HepG2 (cell line): Measurements from ENCODE around the gene UAP1L1. TPM values are rescaled to one million over a fixed set of nuclear protein-coding genes. Genes with fewer than 3 reads are reported as not detected.
A peak's percentile ranks its signal among the peaks of the same experiment; 100 is the strongest.

Experiments
- ASH2L ChIP-seq: fragments of 300-600, 200-600 bp; sonication (generic); IDR thresholded peaks from 2 replicates; pipeline ENCODE4 v1.7.0; 2017; ENCODE audit warnings: low read depth, mild to moderate bottlenecking, moderate library complexity, mixed read lengths, low read length; ENCODE audit not compliant: insufficient read length
- FLYWCH1 ChIP-seq: sonication (generic); formaldehyde crosslinking; IDR thresholded peaks from 2 replicates; pipeline ENCODE4 v1.8.1; 2023; ENCODE audit warnings: mild to moderate bottlenecking, missing genetic modification reagents
- GATAD1 ChIP-seq: IDR thresholded peaks from 2 replicates; pipeline ENCODE4 v1.6.1; 2016; ENCODE audit warnings: missing genetic modification reagents, missing compliant biosample characterization
- HNF4A ChIP-seq: sonication (generic); formaldehyde crosslinking; IDR thresholded peaks from 2 replicates; pipeline ENCODE4 v1.4.0; 2020; ENCODE audit warnings: missing genetic modification reagents
- MEIS1 ChIP-seq: sonication (generic); formaldehyde crosslinking; IDR thresholded peaks from 2 replicates; pipeline ENCODE4 v1.9.0; 2021; ENCODE audit warnings: mild to moderate bottlenecking, missing genetic modification reagents, moderate library complexity, borderline replicate concordance
- RFXAP ChIP-seq: sonication (generic); formaldehyde crosslinking; IDR thresholded peaks from 2 replicates; pipeline ENCODE4 v1.4.0; 2020; ENCODE audit warnings: missing genetic modification reagents, borderline replicate concordance
- ZNF589 ChIP-seq: sonication (generic); formaldehyde crosslinking; conservative IDR thresholded peaks from 2 replicates; pipeline ENCODE4 v1.8.0; 2022; ENCODE audit warnings: mild to moderate bottlenecking, moderate library complexity, missing genetic modification reagents
- ZNF605 ChIP-seq: sonication (generic); formaldehyde crosslinking; IDR thresholded peaks from 2 replicates; pipeline ENCODE4 v1.8.0; 2022; ENCODE audit warnings: mild to moderate bottlenecking, missing genetic modification reagents
- polyA plus RNA-seq, 8 experiments: library from polyadenylated mRNA; depleted of rRNA in 3 of 8; stranded (reverse) in 7 of 8; unstranded in 1 of 8; fragments of >200 nt; fragmentation: Illumina TruSeq in 4 of 8; extraction: Trizol in 4 of 8; gene quantifications; 2 replicates each; pipeline versions ENCODE4 v1.2.1 to v1.2.3, GENCODE V29; 2011 to 2016; ENCODE audit warnings: low read depth in 4 of 8, missing spikeins in 1 of 8, mixed read lengths in 1 of 8; ENCODE audit not compliant: insufficient read depth in 1 of 8
- total RNA-seq, 5 experiments: library from RNA; depleted of rRNA; stranded (reverse); fragments of >200 nt; fragmentation: Illumina TruSeq; extraction: Trizol; gene quantifications; 2 replicates each; pipeline ENCODE4 v1.2.3, GENCODE V29; 2016; ENCODE audit warnings: low read depth in 1 of 5
- TF ChIP-seq, protein P1 (sequence below): sonication (generic); formaldehyde crosslinking; IDR thresholded peaks from 2 replicates; pipeline ENCODE4 v1.4.0; 2020; ENCODE audit warnings: missing genetic modification reagents, borderline replicate concordance
- TF ChIP-seq, protein P2 (sequence below): sonication (generic); formaldehyde crosslinking; conservative IDR thresholded peaks from 2 replicates; pipeline ENCODE4 v1.4.0; 2020; ENCODE audit warnings: missing genetic modification reagents
- TF ChIP-seq, protein P3 (sequence below): sonication (generic); formaldehyde crosslinking; IDR thresholded peaks from 2 replicates; pipeline ENCODE4 v1.8.1; 2023; ENCODE audit warnings: mild to moderate bottlenecking, missing genetic modification reagents, borderline replicate concordance
- TF ChIP-seq, protein P4 (sequence below): sonication (generic); formaldehyde crosslinking; IDR thresholded peaks from 2 replicates; pipeline ENCODE4 v1.4.0; 2020; ENCODE audit warnings: mild to moderate bottlenecking, missing genetic modification reagents
- TF ChIP-seq, protein P5 (sequence below): sonication (generic); formaldehyde crosslinking; IDR thresholded peaks from 2 replicates; pipeline ENCODE4 v1.8.1; 2023; ENCODE audit warnings: missing genetic modification reagents, mild to moderate bottlenecking, borderline replicate concordance
- TF ChIP-seq, protein P6 (sequence below): sonication (generic); formaldehyde crosslinking; IDR thresholded peaks from 2 replicates; pipeline ENCODE4 v1.4.0; 2020; ENCODE audit warnings: mild to moderate bottlenecking, missing genetic modification reagents

UAP1L1 gene
- total and polyA plus RNA-seq, 2 of the 13 experiments (the other 11 are each of a cell fraction or from before 2014, with no cell fraction given): 5.4 to 6.4 TPM

DNA sequence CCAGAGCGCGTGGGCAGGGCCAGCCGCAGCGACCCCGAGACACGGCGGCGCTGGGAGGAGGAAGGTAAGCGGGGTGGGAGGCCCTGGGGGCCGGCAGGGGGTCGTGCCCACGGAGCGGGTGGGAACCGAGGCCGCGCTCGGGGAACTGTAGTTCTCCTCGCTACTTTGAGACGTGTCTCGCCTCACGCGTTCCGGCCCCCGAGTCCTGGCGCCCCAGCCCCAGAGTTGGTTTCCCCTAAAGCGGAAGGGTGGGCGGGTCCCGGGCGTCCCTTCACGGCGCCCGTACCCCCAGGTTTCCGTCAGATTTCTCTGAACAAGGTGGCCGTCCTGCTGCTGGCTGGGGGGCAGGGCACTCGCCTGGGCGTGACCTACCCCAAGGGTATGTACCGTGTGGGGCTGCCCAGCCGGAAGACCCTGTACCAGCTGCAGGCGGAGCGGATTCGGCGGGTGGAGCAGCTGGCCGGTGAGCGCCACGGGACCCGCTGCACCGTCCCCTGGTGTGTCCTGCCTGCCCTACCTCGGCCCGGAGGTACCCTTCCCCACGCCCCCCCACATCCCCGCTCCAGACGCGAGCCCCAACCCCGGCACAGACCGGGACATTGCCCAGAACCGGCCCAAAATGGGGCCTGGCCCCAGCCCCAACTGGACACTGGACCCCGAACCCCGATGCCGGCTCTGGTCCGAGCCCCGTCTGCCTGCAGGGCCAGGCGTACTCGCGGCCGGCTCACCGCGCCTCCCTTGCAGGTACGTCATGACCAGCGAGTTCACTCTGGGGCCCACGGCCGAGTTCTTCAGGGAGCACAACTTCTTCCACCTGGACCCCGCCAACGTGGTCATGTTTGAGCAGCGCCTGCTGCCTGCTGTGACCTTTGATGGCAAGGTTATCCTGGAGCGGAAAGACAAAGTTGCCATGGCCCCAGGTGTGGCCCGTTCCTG, 709 bp downstream of the UAP1L1 start (continued):
- TF ChIP-seq, protein P1, sequence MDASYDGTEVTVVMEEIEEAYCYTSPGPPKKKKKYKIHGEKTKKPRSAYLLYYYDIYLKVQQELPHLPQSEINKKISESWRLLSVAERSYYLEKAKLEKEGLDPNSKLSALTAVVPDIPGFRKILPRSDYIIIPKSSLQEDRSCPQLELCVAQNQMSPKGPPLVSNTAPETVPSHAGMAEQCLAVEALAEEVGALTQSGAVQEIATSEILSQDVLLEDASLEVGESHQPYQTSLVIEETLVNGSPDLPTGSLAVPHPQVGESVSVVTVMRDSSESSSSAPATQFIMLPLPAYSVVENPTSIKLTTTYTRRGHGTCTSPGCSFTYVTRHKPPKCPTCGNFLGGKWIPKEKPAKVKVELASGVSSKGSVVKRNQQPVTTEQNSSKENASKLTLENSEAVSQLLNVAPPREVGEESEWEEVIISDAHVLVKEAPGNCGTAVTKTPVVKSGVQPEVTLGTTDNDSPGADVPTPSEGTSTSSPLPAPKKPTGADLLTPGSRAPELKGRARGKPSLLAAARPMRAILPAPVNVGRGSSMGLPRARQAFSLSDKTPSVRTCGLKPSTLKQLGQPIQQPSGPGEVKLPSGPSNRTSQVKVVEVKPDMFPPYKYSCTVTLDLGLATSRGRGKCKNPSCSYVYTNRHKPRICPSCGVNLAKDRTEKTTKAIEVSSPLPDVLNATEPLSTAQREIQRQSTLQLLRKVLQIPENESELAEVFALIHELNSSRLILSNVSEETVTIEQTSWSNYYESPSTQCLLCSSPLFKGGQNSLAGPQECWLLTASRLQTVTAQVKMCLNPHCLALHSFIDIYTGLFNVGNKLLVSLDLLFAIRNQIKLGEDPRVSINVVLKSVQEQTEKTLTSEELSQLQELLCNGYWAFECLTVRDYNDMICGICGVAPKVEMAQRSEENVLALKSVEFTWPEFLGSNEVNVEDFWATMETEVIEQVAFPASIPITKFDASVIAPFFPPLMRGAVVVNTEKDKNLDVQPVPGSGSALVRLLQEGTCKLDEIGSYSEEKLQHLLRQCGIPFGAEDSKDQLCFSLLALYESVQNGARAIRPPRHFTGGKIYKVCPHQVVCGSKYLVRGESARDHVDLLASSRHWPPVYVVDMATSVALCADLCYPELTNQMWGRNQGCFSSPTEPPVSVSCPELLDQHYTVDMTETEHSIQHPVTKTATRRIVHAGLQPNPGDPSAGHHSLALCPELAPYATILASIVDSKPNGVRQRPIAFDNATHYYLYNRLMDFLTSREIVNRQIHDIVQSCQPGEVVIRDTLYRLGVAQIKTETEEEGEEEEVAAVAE: no peak
- TF ChIP-seq MEIS1 (CRISPR knock-in tag) (no peak), ZNF605 (no peak), FLYWCH1 (CRISPR knock-in tag) (0 out of 2 replicates have a peak, but pooled peaks have one; percentile 22), GATAD1 (CRISPR knock-in tag) (no peak), RFXAP (CRISPR knock-in tag) (no peak), HNF4A (CRISPR knock-in tag) (no peak), ZNF589 (CRISPR knock-in tag) (no peak), ASH2L (no peak)
- TF ChIP-seq, protein P2, sequence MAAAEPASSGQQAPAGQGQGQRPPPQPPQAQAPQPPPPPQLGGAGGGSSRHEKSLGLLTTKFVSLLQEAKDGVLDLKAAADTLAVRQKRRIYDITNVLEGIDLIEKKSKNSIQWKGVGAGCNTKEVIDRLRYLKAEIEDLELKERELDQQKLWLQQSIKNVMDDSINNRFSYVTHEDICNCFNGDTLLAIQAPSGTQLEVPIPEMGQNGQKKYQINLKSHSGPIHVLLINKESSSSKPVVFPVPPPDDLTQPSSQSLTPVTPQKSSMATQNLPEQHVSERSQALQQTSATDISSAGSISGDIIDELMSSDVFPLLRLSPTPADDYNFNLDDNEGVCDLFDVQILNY (CRISPR knock-in tag): no peak
- TF ChIP-seq, protein P3, sequence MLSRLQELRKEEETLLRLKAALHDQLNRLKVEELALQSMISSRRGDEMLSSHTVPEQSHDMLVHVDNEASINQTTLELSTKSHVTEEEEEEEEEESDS: no peak
- TF ChIP-seq, protein P4, sequence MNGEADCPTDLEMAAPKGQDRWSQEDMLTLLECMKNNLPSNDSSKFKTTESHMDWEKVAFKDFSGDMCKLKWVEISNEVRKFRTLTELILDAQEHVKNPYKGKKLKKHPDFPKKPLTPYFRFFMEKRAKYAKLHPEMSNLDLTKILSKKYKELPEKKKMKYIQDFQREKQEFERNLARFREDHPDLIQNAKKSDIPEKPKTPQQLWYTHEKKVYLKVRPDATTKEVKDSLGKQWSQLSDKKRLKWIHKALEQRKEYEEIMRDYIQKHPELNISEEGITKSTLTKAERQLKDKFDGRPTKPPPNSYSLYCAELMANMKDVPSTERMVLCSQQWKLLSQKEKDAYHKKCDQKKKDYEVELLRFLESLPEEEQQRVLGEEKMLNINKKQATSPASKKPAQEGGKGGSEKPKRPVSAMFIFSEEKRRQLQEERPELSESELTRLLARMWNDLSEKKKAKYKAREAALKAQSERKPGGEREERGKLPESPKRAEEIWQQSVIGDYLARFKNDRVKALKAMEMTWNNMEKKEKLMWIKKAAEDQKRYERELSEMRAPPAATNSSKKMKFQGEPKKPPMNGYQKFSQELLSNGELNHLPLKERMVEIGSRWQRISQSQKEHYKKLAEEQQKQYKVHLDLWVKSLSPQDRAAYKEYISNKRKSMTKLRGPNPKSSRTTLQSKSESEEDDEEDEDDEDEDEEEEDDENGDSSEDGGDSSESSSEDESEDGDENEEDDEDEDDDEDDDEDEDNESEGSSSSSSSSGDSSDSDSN (CRISPR knock-in tag): no peak
- TF ChIP-seq, protein P5, sequence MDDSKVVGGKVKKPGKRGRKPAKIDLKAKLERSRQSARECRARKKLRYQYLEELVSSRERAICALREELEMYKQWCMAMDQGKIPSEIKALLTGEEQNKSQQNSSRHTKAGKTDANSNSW (CRISPR knock-in tag): no peak
- TF ChIP-seq, protein P6, sequence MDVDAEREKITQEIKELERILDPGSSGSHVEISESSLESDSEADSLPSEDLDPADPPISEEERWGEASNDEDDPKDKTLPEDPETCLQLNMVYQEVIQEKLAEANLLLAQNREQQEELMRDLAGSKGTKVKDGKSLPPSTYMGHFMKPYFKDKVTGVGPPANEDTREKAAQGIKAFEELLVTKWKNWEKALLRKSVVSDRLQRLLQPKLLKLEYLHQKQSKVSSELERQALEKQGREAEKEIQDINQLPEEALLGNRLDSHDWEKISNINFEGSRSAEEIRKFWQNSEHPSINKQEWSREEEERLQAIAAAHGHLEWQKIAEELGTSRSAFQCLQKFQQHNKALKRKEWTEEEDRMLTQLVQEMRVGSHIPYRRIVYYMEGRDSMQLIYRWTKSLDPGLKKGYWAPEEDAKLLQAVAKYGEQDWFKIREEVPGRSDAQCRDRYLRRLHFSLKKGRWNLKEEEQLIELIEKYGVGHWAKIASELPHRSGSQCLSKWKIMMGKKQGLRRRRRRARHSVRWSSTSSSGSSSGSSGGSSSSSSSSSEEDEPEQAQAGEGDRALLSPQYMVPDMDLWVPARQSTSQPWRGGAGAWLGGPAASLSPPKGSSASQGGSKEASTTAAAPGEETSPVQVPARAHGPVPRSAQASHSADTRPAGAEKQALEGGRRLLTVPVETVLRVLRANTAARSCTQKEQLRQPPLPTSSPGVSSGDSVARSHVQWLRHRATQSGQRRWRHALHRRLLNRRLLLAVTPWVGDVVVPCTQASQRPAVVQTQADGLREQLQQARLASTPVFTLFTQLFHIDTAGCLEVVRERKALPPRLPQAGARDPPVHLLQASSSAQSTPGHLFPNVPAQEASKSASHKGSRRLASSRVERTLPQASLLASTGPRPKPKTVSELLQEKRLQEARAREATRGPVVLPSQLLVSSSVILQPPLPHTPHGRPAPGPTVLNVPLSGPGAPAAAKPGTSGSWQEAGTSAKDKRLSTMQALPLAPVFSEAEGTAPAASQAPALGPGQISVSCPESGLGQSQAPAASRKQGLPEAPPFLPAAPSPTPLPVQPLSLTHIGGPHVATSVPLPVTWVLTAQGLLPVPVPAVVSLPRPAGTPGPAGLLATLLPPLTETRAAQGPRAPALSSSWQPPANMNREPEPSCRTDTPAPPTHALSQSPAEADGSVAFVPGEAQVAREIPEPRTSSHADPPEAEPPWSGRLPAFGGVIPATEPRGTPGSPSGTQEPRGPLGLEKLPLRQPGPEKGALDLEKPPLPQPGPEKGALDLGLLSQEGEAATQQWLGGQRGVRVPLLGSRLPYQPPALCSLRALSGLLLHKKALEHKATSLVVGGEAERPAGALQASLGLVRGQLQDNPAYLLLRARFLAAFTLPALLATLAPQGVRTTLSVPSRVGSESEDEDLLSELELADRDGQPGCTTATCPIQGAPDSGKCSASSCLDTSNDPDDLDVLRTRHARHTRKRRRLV (CRISPR knock-in tag): no peak
